ENCODE data around the gene GDNF.
"Not testable (repeated sequence)": the region's sequence is repeated elsewhere in the genome, so short reads cannot be mapped to it uniquely, and the experiment has no call there.

DNA sequence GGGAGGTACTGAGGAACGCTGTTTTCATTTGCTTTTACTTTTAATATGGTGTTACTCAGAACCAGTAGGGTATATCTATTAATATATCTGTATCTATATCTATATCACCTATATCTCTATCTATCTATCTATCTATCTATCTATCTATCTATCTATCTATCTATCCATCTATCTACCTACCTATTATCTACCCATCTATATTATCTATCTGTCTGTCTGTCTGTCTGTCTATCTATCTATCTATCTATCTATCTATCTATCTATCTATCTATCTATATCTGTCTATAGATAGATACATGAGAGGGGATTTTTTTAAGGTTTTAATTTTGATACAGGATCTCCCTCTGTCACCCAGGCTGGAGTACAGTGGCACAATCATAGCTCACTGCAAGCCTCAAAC, 23.1 kb upstream of the GDNF start:
- not testable (repeated sequence) for TF ChIP-seq POLR2A (IDR thresholded peaks at IDR 0.05; ENCODE audit: low read length); GATA1 (IDR thresholded peaks at IDR 0.05; ENCODE audit: low read depth, low read length)
